Activated effector memory CD4-positive, alpha-beta T cell treated with anti-CD3 and anti-CD28 coated beads, Interleukin-2, amount 50 U/mL, for 16 hours (primary cell): ENCODE data around the gene TYSND1.
"Not testable (repeated sequence)": the region's sequence is repeated elsewhere in the genome, so short reads cannot be mapped to it uniquely, and the experiment has no call there.

Source experiments
- DNase-seq: peaks from one replicate; pipeline ENCODE4 v3.0.0-alpha.2; 2020

The TYSND1 gene, protein sequence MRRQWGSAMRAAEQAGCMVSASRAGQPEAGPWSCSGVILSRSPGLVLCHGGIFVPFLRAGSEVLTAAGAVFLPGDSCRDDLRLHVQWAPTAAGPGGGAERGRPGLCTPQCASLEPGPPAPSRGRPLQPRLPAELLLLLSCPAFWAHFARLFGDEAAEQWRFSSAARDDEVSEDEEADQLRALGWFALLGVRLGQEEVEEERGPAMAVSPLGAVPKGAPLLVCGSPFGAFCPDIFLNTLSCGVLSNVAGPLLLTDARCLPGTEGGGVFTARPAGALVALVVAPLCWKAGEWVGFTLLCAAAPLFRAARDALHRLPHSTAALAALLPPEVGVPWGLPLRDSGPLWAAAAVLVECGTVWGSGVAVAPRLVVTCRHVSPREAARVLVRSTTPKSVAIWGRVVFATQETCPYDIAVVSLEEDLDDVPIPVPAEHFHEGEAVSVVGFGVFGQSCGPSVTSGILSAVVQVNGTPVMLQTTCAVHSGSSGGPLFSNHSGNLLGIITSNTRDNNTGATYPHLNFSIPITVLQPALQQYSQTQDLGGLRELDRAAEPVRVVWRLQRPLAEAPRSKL

DNA sequence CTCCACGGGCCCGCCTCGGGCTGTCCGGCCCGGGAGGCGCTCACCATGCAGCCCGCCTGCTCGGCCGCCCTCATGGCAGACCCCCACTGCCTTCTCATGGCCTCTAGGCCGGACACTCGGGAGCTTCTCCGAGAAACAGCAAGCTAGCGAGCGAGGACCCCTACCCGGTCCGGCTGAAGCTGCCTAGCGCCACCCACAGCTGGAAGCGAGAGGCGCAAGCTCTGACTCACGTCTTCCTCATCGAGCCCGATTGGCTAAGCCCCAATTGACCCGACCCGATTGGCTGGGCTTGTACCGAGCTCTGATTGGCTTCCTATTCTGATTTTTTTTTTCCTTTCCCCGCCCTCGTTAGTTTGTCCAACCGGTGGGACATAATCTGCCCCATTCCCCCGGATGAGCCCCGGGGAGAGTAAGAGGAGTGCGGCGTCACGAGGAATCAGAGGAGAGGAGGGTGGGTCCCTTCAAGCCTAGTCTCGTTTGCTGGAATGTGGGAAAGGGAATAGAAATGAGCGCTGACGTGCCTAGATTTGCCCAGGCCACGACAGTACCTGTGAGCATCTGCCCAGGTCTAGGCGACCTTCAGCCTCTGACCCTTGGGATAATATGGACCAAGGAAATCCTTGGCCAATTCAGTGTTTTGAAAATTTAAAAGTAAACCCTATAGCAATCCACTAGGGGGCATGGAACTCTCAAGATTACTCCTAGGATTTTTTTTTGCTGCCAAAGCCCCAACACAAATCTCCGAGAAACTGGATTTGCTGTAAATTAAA, at the start of gene TYSND1:
Gene TYSND1 (minus strand): TSS at position 212 of the 770 bp plus-strand sequence. CDS start 114 bp downstream, at position 98.
- DNase-seq: peak; percentile 96

DNA sequence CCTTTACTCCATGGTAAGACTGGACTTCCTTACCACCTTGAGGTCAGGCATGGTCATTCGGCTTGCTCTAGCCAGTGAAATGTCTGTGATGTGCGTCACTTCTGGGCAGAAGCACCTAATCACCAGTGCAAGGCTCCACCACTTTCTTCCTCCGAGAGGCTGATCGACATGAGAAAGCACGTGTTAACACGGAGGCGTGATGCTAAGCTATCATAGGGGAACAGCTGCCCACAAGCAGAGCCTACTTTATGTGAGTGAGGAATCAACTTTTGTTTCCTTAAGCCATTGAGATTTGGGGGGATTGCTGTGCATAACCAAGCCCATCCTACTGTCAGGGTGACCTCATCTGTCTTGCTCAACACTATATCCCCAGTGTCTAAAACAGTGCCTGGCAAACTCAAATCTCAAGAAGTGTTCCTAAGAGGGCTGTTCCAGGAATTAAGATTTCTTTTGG, 46.9 kb upstream of the TYSND1 start:
- no peak for DNase-seq

DNA sequence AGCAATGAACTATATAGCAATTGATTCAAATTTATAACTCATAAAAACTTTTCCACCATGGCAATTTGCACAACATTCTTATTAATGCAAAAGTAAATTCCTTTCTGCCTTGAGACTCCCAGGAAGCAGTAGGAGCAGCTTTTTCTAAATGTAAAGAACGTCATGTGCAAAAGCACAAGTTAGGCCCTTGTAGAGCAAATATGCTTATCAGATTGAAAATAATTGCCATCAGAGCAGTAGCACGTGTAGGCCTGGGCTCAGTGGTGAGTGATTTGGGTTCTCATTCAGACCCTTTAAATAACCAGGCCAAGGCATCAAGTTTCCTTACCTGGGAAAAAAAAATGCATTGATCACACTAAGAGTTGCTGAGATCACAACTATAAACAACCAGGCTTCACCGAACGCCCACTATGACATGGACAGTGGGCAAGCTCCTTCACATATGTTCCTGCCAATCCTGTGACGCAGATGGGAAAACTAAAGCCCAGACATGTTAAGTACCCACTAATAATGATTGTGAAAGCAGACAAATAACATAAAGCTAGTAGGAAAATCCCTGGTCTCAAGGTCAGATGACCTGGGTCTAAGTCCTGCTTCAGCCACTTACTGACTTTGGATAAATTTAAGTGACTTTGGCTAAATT, 45.9 kb upstream of the TYSND1 start:
- no peak for DNase-seq

GRCh38 chr10:70191972-70192305, 45.4 kb upstream of the TYSND1 start:
- no peak for DNase-seq

GRCh38 chr10:70191161-70191971, 44.9 kb upstream of the TYSND1 start:
- no peak for DNase-seq

- no peak for DNase-seq
Observed at GRCh38 chr10:70190581-70190980, 44.1 kb upstream of the TYSND1 start.

DNA sequence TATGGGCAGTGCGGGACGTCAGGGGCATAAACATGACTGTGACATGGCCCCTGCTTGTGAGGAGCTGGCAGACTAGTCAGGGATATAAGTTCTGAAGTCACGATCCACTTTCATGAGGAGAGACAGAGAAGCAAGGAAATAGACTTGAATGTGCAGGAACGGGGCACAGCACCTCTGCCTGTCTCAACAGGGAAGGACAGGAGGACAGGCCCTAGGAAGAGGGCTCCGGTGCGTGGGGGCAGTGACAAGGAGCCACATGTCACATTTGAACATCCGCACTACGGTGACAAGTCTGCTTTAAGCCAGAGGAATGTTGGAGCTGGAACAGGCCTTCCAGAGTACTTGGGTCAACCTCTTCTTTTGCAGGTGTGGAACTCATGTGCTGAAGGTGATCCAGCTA, 43.6 kb upstream of the TYSND1 start:
- DNase-seq: no peak

- no peak for DNase-seq
Observed at GRCh38 chr10:70188768-70189167, 42.3 kb upstream of the TYSND1 start.

GRCh38 chr10:70186571-70186970, 40.1 kb upstream of the TYSND1 start:
- no peak for DNase-seq

- DNase-seq: no peak
Observed at GRCh38 chr10:70186090-70186489, 39.6 kb upstream of the TYSND1 start.

- DNase-seq: no peak
Observed at GRCh38 chr10:70183304-70183703, 36.8 kb upstream of the TYSND1 start.

DNA sequence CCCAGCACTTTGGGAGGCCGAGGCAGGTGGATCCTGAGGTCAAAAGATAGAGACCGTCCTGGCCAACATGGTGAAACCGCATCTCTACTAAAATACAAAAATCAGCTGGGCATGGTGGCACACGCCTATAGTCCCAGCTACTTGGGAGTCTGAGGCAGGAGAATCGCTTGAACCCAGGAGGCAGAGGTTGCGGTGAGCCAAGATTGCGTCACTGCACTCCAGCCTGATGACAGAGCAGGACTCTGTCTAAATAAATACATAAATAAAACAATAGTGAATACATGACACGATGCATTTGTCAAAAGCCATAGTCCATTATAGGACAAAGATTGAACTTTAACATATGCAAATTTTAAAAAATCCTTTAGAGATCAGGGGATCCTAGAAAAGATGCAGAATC, 32.7 kb upstream of the TYSND1 start:
- not testable (repeated sequence) for DNase-seq

DNA sequence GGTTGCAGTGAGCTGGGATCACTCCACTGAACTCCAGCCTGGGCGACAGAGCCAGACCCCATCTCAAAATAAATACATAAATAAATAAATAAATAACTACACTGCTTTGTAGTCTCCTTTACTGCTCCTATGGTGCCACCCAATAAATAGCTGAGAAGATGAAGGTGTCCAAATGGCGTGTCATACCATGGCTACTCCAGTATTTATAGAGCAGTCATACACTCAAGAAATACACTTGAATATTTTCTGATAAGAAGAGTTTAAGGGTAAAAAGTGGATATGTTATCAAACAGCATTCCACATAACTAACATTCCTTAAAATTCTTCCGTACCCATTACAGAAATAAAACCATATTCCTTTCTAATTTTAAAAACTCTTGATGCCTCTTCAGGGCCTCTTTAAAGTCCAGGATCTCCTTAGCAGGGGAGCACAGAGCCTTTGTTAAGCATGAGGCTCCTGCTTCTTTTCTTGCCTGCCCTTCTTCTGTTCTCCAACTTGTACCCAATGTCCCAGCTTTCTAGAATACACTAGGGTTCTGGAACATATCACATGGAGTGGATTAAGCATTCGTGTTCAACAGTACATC, 31.7 kb upstream of the TYSND1 start:
- no peak for DNase-seq

GRCh38 chr10:70176441-70176840, 29.9 kb upstream of the TYSND1 start:
- DNase-seq: no peak

DNA sequence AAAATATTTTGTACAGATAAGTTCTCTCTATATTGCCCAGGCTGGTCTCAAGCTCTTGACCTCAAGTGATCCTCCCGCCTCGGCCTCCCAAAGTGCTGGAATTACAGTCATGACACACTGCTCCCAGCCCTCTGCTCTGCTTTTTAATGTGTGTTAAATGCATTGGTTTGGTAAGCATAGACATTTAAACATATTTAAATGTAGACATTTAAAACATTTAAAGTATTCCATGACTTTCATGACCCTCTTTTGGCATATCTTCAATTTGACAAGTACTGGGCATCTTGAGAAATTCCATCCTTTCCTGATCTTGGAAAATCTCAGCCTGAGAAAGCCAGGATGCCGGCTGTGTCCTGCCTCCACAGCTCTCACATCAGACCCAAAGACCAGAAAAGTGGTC, 29.0 kb upstream of the TYSND1 start:
- no peak for DNase-seq

GRCh38 chr10:70174058-70174741, 27.7 kb upstream of the TYSND1 start:
- peak; percentile 64 for DNase-seq

DNA sequence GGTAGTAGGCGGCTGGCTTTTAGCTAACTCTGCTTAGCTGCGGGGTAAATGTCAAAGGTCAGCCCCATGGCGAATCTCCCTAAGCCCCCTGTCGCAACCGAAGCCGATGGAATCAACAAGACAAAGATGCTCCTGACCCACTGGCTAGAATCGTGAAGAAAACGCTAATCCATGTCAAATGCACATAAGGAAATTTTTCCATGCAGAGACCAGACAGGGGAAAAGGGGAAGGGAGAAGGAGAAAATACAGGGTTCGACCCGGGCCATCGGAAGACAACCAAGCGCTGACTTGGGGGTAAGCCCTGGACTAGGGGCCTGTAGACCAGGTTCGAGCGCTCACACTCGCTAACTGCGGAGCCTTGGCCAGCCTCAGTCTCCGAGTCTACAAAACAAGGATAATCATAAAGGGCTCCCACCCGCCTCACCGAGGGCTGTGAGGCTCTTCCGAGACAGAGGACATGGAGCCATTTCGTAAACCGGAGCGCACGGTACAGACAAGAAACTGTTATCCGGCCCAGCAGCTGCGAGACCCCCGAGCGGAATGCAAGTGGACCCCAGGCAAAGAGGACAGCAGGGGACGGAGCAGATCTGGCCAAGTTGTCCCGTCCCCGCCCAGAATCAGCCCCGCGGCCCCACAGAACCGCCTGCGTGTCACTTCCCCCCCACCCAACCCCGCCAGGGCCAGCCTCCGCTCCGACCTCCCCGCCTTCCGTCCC, 23.3 kb upstream of the TYSND1 start:
- DNase-seq: no peak

- DNase-seq: no peak
Observed at GRCh38 chr10:70169011-70169410, 22.5 kb upstream of the TYSND1 start.

DNA sequence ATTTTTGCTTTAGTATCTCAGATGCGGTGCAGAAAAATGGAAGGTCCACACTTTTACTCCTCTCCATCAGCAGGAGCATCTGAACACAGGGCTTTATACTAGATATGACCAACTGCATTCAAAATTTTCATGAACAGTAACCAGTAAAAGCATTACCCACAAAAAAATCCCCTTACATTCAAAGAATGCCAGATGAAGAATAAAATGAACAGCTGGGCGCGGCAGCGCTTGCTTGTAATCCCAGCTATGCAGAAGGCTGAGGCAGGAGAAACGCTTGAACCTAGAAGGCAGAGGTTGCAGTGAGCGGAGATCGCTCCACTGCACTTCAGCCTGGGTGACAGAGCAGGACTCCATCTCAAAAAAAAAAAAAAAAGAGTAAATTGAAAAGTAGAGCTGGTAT, 20.7 kb upstream of the TYSND1 start:
- DNase-seq: no peak

GRCh38 chr10:70166394-70166793, 19.9 kb upstream of the TYSND1 start:
- DNase-seq: no peak

- no peak for DNase-seq
Observed at GRCh38 chr10:70164163-70164562, 17.7 kb upstream of the TYSND1 start.
